K562 (cell line): ENCODE data around the gene BRME1. TPM values are rescaled to one million over a fixed set of nuclear protein-coding genes. Genes with fewer than 3 reads are reported as not detected.

Source experiments
- CBFA2T3 ChIP-seq: fragments of 450-650 bp; IDR thresholded peaks from 2 replicates; pipeline ENCODE4 v1.6.1; 2017
- DNMT1 ChIP-seq: fragments of 450-650 bp; IDR thresholded peaks from 2 replicates; pipeline ENCODE4 v1.6.1; 2016; ENCODE audit warnings: antibody characterized with exemption, mild to moderate bottlenecking
- FOXM1 ChIP-seq, 2 experiments: fragments of 450-650 bp in 1 of 2; sonication (generic) in 1 of 2; formaldehyde crosslinking in 1 of 2; IDR thresholded peaks; 2 replicates each; pipeline versions ENCODE4 v1.6.1 to v1.9.0; 2017 to 2022; ENCODE audit warnings: low read depth in 2 of 2, mild to moderate bottlenecking in 2 of 2, missing genetic modification reagents in 1 of 2, moderate library complexity in 1 of 2
- HEY1 ChIP-seq: fragments of 250-450 bp; sonication (Bioruptor Pico); IDR thresholded peaks from 2 replicates; pipeline ENCODE4 v1.5.0; 2020; ENCODE audit warnings: mild to moderate bottlenecking, moderate library complexity, borderline replicate concordance
- LEF1 ChIP-seq: fragments of 450-650 bp; IDR thresholded peaks from 2 replicates; pipeline ENCODE4 v1.6.1; 2016; ENCODE audit warnings: mild to moderate bottlenecking
- MED1 ChIP-seq: sonication (generic); formaldehyde crosslinking; IDR thresholded peaks from 2 replicates; pipeline ENCODE4 v1.8.1; 2023; ENCODE audit warnings: missing genetic modification reagents, borderline replicate concordance
- MLLT1 ChIP-seq, 2 experiments: fragments of 450-650 bp; IDR thresholded peaks; 2 replicates each; pipeline ENCODE4 v1.6.1; 2016
- MXI1 ChIP-seq: IDR thresholded peaks from 2 replicates; pipeline ENCODE4 v1.6.1; 2011; ENCODE audit warnings: low read depth, mild to moderate bottlenecking, improper control_type of control experiment, low read length
- NFIX ChIP-seq: fragments of 250-450 bp; sonication (Bioruptor Pico); IDR thresholded peaks from 2 replicates; pipeline ENCODE4 v1.4.0; 2020; ENCODE audit warnings: low read depth, mild to moderate bottlenecking, moderate library complexity
- PYGO2 ChIP-seq: fragments of 450-650 bp; IDR thresholded peaks from 2 replicates; pipeline ENCODE4 v1.6.1; 2016; ENCODE audit warnings: mild to moderate bottlenecking, missing genetic modification characterization, moderate library complexity, missing compliant biosample characterization
- SAFB ChIP-seq: fragments of 200-400 bp; formaldehyde crosslinking; IDR thresholded peaks from 2 replicates; pipeline ENCODE4 v1.6.1; 2017; ENCODE audit warnings: low read depth, low read length, borderline replicate concordance
- SAP30 ChIP-seq: fragments of 200-600 bp; sonication (generic); IDR thresholded peaks from 2 replicates; pipeline ENCODE4 v1.6.1; 2012; ENCODE audit warnings: borderline replicate concordance, low read depth, mild to moderate bottlenecking, moderate library complexity, low read length, control low read depth, inconsistent platforms; ENCODE audit not compliant: insufficient read depth, poor library complexity, severe bottlenecking
- SETDB1 ChIP-seq: IDR thresholded peaks from one replicate; pipeline ENCODE4 v1.6.1; 2012; ENCODE audit warnings: low read length, control low read depth, inconsistent platforms
- SIN3B ChIP-seq: fragments of 450-650 bp; IDR thresholded peaks from 2 replicates; pipeline ENCODE4 v1.6.1; 2017; ENCODE audit warnings: low read depth, mild to moderate bottlenecking, moderate library complexity
- TEAD4 ChIP-seq, 2 experiments: sonication (generic) in 1 of 2; formaldehyde crosslinking in 1 of 2; IDR thresholded peaks; 2 replicates each; pipeline versions ENCODE4 v1.6.1 to v1.8.0; 2012 to 2022; ENCODE audit warnings: borderline replicate concordance in 1 of 2, inconsistent platforms in 1 of 2, low read length in 1 of 2, mild to moderate bottlenecking in 1 of 2, missing genetic modification reagents in 1 of 2
- ZNF239 ChIP-seq: fragments of 250-450 bp; sonication (Bioruptor Pico); IDR thresholded peaks from 2 replicates; pipeline ENCODE4 v1.4.0; 2020; ENCODE audit warnings: mild to moderate bottlenecking
- ZNF316 ChIP-seq: fragments of 450-650 bp; IDR thresholded peaks from 2 replicates; pipeline ENCODE4 v1.6.1; 2016
- ZNF695 ChIP-seq: fragments of 450-650 bp; formaldehyde crosslinking; IDR thresholded peaks from 2 replicates; pipeline ENCODE4 v1.4.0; 2020; ENCODE audit warnings: mild to moderate bottlenecking, moderate library complexity
- ZNF785 ChIP-seq: fragments of 250-450 bp; sonication (Bioruptor Pico); IDR thresholded peaks from 2 replicates; pipeline ENCODE4 v1.4.0; 2020; ENCODE audit warnings: mild to moderate bottlenecking
- polyA plus RNA-seq, 8 experiments: library from polyadenylated mRNA; depleted of rRNA in 4 of 8; stranded (reverse) in 5 of 8; unstranded in 3 of 8; fragments of >200 nt; fragmentation: Nextera tagmentation in 2 of 8; fragmentation: Illumina TruSeq in 1 of 8; extraction: Ambion mirVana in 2 of 8; extraction: Trizol in 1 of 8; gene quantifications; 2 replicates each; pipeline versions ENCODE4 v1.2.1 to v1.2.3, GENCODE V29; 2011 to 2014; ENCODE audit warnings: inconsistent platforms in 1 of 8, missing spikeins in 1 of 8
- total RNA-seq, 7 experiments: library from RNA; depleted of rRNA in 6 of 7; stranded (reverse); fragments of >200 nt in 6 of 7; fragmentation: Illumina TruSeq in 2 of 7; extraction: Trizol in 2 of 7; gene quantifications; 2 replicates each; pipeline versions ENCODE4 v1.2.1 to v1.2.3, GENCODE V29; 2011 to 2021; ENCODE audit warnings: low replicate concordance in 1 of 7

The BRME1 gene
- total and polyA plus RNA-seq, 9 of the 15 experiments (the other 6 are each of a cell fraction or from before 2014, with no cell fraction given): 0.75 to 6.1 (median 3.6) TPM

DNA sequence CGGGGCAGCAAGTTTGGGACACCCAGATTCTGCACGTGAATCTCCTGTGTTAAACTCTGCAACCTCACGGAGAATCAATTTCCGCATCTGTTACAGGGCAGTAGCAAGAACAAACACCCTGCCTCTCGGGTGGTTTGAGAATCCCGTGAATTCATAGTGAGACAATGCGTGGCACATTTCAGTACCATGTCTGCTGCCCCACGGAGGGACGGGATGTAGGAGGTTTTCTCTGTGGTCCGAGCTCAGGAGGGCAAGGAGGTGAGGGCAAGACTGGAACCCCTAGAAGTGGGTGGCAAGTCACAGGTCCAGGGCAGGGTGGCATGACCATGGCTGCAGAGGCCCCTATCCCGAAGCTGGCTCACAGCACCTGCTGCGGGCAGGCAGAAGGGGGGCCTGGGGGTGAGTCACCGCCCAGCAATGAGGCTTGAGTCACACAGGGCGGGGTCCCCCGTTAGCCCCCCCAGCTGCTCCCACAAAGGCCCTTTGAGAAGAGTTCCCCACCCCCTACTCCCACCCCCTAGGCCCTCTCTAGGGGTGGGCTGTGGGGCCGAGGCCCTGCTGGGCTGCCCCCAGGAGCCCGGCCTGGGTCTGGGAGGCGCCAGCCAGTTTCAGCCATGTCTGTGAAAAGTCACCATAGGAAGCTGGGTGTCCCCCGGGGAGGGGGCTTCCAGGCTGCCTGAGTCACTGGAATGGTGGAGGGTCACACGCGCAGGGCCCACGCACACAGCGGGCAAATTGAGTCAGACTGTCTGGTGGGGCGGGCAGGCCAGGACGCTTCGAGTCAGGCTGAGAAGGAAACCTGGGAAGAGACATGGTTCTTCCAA is 54.8 kb downstream of the BRME1 start (continued):
- no peak for TF ChIP-seq SAFB
- TF ChIP-seq PYGO2 (tag): no peak
- no peak for TF ChIP-seq ZNF239
- no peak for TF ChIP-seq SAP30
- no peak for TF ChIP-seq MLLT1 (IDR thresholded peaks at IDR 0.05)
- no peak for TF ChIP-seq LEF1
- no peak for TF ChIP-seq SETDB1
- peak; percentile 64 for TF ChIP-seq ZNF316
- TF ChIP-seq MED1: no peak
- peak; percentile 46 for TF ChIP-seq CBFA2T3
- no peak for TF ChIP-seq MXI1
- no peak for TF ChIP-seq FOXM1 (IDR thresholded peaks at IDR 0.05; ENCODE audit: low read depth)
- no peak for TF ChIP-seq FOXM1 (CRISPR knock-in tag; IDR thresholded peaks at IDR 0.05; ENCODE audit: low read depth)
- no peak for TF ChIP-seq SIN3B
- peak; percentile 76 for TF ChIP-seq TEAD4 (IDR thresholded peaks at IDR 0.05; ENCODE audit: low read length)
- no peak for TF ChIP-seq TEAD4 (CRISPR knock-in tag; IDR thresholded peaks at IDR 0.05; ENCODE audit: borderline replicate concordance)
- no peak for TF ChIP-seq ZNF785 (CRISPR knock-in tag)
- TF ChIP-seq NFIX (CRISPR knock-in tag): no peak
- no peak for TF ChIP-seq HEY1
- TF ChIP-seq DNMT1: no peak
- TF ChIP-seq ZNF695 (CRISPR knock-in tag): no peak
